Neural progenitor cell (in vitro differentiated cells): ENCODE results near the gene EXO1. TPM values are rescaled to one million over a fixed set of nuclear protein-coding genes. Genes with fewer than 3 reads are reported as not detected.
"Not testable (repeated sequence)": the region's sequence is repeated elsewhere in the genome, so short reads cannot be mapped to it uniquely, and the experiment has no call there.

ENCODE experiments used
- DNase-seq: peaks from one replicate; pipeline ENCODE4 v3.0.0-alpha.2; 2016; ENCODE audit warnings: low spot score
- H2AFZ ChIP-seq: fragments of 200-600 bp; sonication (generic); replicated peaks from 2 replicates; pipeline ENCODE4 v1.6.1; 2016; ENCODE audit warnings: antibody characterized with exemption
- H3F3A ChIP-seq: fragments of 200-600 bp; sonication (generic); 2 replicates; pipeline ENCODE4 v1.6.1; 2016; ENCODE audit warnings: antibody characterized with exemption, low read depth
- H3K27ac ChIP-seq: fragments of 200-600 bp; sonication (generic); 2 replicates; pipeline ENCODE4 v1.5.1; 2016; ENCODE audit warnings: mild to moderate bottlenecking
- H3K27me3 ChIP-seq: fragments of 200-600 bp; sonication (generic); 2 replicates; pipeline ENCODE4 v1.6.1; 2016; ENCODE audit warnings: mild to moderate bottlenecking, moderate library complexity
- H3K36me3 ChIP-seq: fragments of 200-600 bp; sonication (generic); 2 replicates; pipeline ENCODE4 v1.5.1; 2016
- H3K4me1 ChIP-seq: fragments of 200-600 bp; sonication (generic); 2 replicates; pipeline ENCODE4 v1.6.1; 2016; ENCODE audit warnings: mixed run types
- H3K4me2 ChIP-seq: fragments of 200-600 bp; sonication (generic); 2 replicates; pipeline ENCODE4 v1.6.1; 2016
- H3K4me3 ChIP-seq: fragments of 200-600 bp; sonication (generic); 2 replicates; pipeline ENCODE4 v1.5.1; 2016
- H3K79me2 ChIP-seq: fragments of 200-600 bp; sonication (generic); 2 replicates; pipeline ENCODE4 v1.6.1; 2016; ENCODE audit warnings: low read depth
- H3K9ac ChIP-seq: fragments of 200-600 bp; sonication (generic); 2 replicates; pipeline ENCODE4 v1.6.1; 2016
- H3K9me3 ChIP-seq: fragments of 200-600 bp; sonication (generic); 2 replicates; pipeline ENCODE4 v1.5.1; 2016; ENCODE audit warnings: low read depth
- H4K20me1 ChIP-seq: fragments of 200-600 bp; sonication (generic); 2 replicates; pipeline ENCODE4 v1.6.1; 2016; ENCODE audit warnings: low read depth
- H3K27ac Mint-ChIP-seq: 3 replicates; pipeline ENCODE4 v1.8.0; 2021; ENCODE audit warnings: mixed read lengths
- H3K27me3 Mint-ChIP-seq: 2 replicates; pipeline ENCODE4 v1.8.0; 2022; ENCODE audit warnings: low read depth, mild to moderate bottlenecking, inconsistent platforms, moderate library complexity, mixed read lengths; ENCODE audit not compliant: insufficient read depth
- H3K36me3 Mint-ChIP-seq: 3 replicates; pipeline ENCODE4 v1.8.0; 2021; ENCODE audit warnings: mixed read lengths
- H3K4me1 Mint-ChIP-seq: 3 replicates; pipeline ENCODE4 v1.8.0; 2021; ENCODE audit warnings: mixed read lengths
- H3K4me3 Mint-ChIP-seq: 3 replicates; pipeline ENCODE4 v1.8.0; 2021; ENCODE audit warnings: mild to moderate bottlenecking, moderate library complexity, mixed read lengths
- H3K9me3 Mint-ChIP-seq: 3 replicates; pipeline ENCODE4 v1.8.0; 2020; ENCODE audit warnings: mixed read lengths
- CTCF ChIP-seq: fragments of 200-600 bp; sonication (generic); IDR thresholded peaks from 2 replicates; pipeline ENCODE4 v1.5.1; 2017; ENCODE audit warnings: antibody characterized with exemption, mild to moderate bottlenecking
- EZH2 ChIP-seq: fragments of 200-600 bp; sonication (generic); IDR thresholded peaks from 2 replicates; pipeline ENCODE4 v1.6.1; 2017; ENCODE audit warnings: antibody characterized with exemption, mild to moderate bottlenecking, moderate library complexity
- EZH2phosphoT487 ChIP-seq: fragments of 200-600 bp; sonication (generic); IDR thresholded peaks from 2 replicates; pipeline ENCODE4 v1.6.1; 2017; ENCODE audit warnings: antibody characterized with exemption
- total RNA-seq: library from RNA; depleted of rRNA; stranded (reverse); fragments of >200 nt; gene quantifications from 2 replicates; pipeline ENCODE4 v1.2.3, GENCODE V29; 2015; ENCODE audit warnings: low replicate concordance

The EXO1 gene
- total RNA-seq, 1 donor from 2014 or later = 54.8 TPM

- no peak overlapping the region for H3K27ac ChIP-seq
- no peak overlapping the region for H3K27ac Mint-ChIP-seq
- no peaks in the 10 kb centered on the region for H3K4me1 Mint-ChIP-seq
- no peaks in the 10 kb centered on the region for H3F3A ChIP-seq
- H3K27me3 ChIP-seq = no peaks in the 10 kb centered on the region
- no peak overlapping the region for H3K4me3 ChIP-seq
- H3K4me1 ChIP-seq = no peaks in the 10 kb centered on the region
- no peaks in the 10 kb centered on the region for H4K20me1 ChIP-seq
- H3K36me3 ChIP-seq = no peaks in the 10 kb centered on the region
- H3K36me3 Mint-ChIP-seq = no peaks in the 10 kb centered on the region
- DNase-seq = no peak
- TF ChIP-seq CTCF (no peak), EZH2 (no peak), EZH2phosphoT487 (no peak)
- no peak overlapping the region for H3K4me2 ChIP-seq
- no peaks in the 10 kb centered on the region for H3K9me3 Mint-ChIP-seq
- H3K27me3 Mint-ChIP-seq = no peaks in the 10 kb centered on the region
- H3K9ac ChIP-seq = no peak overlapping the region
- H3K79me2 ChIP-seq = no peaks in the 10 kb centered on the region
- H3K4me3 Mint-ChIP-seq = no peak overlapping the region
- H2AFZ ChIP-seq = no peak overlapping the region
- H3K9me3 ChIP-seq = no peaks in the 10 kb centered on the region
Measured at GRCh38 chr1:241822846-241823245, 25.2 kb upstream of the EXO1 start.

GRCh38 chr1:241823925-241824324 lies 24.1 kb upstream of the EXO1 start:
- Mint-ChIP-seq H3K36me3 (no peaks in the 10 kb centered on the region), H3K27me3 (no peaks in the 10 kb centered on the region), H3K9me3 (no peaks in the 10 kb centered on the region), H3K4me3 (no peak overlapping the region), H3K27ac (no peak overlapping the region), H3K4me1 (peaks cover 8% of the 10 kb centered on the region)
- no peaks in the 10 kb centered on the region for H4K20me1 ChIP-seq
- H3K27ac ChIP-seq = no peak overlapping the region
- no peak overlapping the region for H2AFZ ChIP-seq
- no peak overlapping the region for H3K9ac ChIP-seq
- no peak for DNase-seq
- no peaks in the 10 kb centered on the region for H3K9me3 ChIP-seq
- H3K4me1 ChIP-seq = peaks cover 4% of the 10 kb centered on the region
- H3K4me3 ChIP-seq = no peak overlapping the region
- no peaks in the 10 kb centered on the region for H3F3A ChIP-seq
- no peak overlapping the region for H3K4me2 ChIP-seq
- no peaks in the 10 kb centered on the region for H3K36me3 ChIP-seq
- TF ChIP-seq EZH2phosphoT487 = no peak
- TF ChIP-seq EZH2 = no peak
- TF ChIP-seq CTCF = no peak
- no peaks in the 10 kb centered on the region for H3K27me3 ChIP-seq
- no peaks in the 10 kb centered on the region for H3K79me2 ChIP-seq

GRCh38 chr1:241825581-241825980 lies 22.4 kb upstream of the EXO1 start:
- H3K9me3 ChIP-seq = no peaks in the 10 kb centered on the region
- H3K27ac Mint-ChIP-seq = no peak overlapping the region
- no peaks in the 10 kb centered on the region for H4K20me1 ChIP-seq
- H3F3A ChIP-seq = no peaks in the 10 kb centered on the region
- H3K79me2 ChIP-seq = no peaks in the 10 kb centered on the region
- no peaks in the 10 kb centered on the region for H3K27me3 ChIP-seq
- H3K27ac ChIP-seq = no peak overlapping the region
- no peaks in the 10 kb centered on the region for H3K36me3 Mint-ChIP-seq
- DNase-seq = no peak
- no peaks in the 10 kb centered on the region for H3K9me3 Mint-ChIP-seq
- no peaks in the 10 kb centered on the region for H3K27me3 Mint-ChIP-seq
- H3K36me3 ChIP-seq = no peaks in the 10 kb centered on the region
- H2AFZ ChIP-seq = no peak overlapping the region
- H3K4me3 Mint-ChIP-seq = no peak overlapping the region
- no peak overlapping the region for H3K4me2 ChIP-seq
- peaks cover 6% of the 10 kb centered on the region for H3K4me1 ChIP-seq
- H3K4me3 ChIP-seq = no peak overlapping the region
- peaks cover 13% of the 10 kb centered on the region for H3K4me1 Mint-ChIP-seq
- TF ChIP-seq CTCF = no peak
- no peak for TF ChIP-seq EZH2phosphoT487
- no peak for TF ChIP-seq EZH2
- H3K9ac ChIP-seq = no peak overlapping the region

GRCh38 chr1:241826613-241827012 lies 21.4 kb upstream of the EXO1 start:
- H3K4me3 ChIP-seq, DNase-seq, H3K9ac ChIP-seq, H3K79me2 ChIP-seq, H3K4me2 ChIP-seq, H3K9me3 Mint-ChIP-seq, H3K27ac ChIP-seq, H3K9me3 ChIP-seq, H3K36me3 Mint-ChIP-seq, H3K36me3 ChIP-seq, H3K27ac Mint-ChIP-seq, H3F3A ChIP-seq, H3K27me3 ChIP-seq, H2AFZ ChIP-seq, H3K27me3 Mint-ChIP-seq, H3K4me3 Mint-ChIP-seq, H4K20me1 ChIP-seq, H3K4me1 ChIP-seq: not testable (repeated sequence)
- peaks cover 13% of the 10 kb centered on the region for H3K4me1 Mint-ChIP-seq
